ENCODE results near the gene TRPM6.

Gene TRPM6

DNA sequence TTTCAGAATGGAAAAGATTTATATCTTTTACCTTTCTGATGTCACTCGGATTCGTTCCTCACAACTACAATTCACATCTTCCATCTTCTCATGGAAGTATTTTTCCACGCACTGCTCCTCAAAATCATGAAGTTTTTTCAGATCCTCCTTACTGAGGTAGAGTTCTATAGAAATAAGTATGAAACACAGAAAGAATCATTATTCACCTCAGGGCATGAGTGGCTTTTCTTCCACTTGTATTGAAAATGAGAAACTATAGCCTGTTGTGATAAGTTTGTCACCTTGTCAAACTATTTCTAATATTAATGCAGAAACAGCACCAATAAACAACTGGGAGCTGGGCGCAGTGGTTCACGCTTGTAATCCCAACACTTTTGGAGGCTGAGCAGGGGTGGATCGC lies 116.0 kb downstream of the TRPM6 start:
- no peak for DNase-seq (ENCODE audit: low spot score)

DNA sequence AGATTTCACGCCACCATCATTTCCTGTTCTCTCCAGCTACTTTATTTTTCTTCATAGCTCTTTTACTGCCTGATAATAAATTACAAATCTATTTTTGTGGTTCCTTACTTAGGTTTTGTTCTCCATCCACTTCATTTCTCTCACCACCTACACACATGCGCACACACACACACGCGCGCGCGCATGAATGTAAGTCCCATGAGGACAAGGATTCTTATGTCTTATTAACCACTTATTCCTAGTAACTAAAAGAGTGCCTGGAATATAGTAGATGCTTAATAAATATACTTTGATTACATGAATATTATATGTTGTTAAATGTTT lies 116.5 kb downstream of the TRPM6 start:
- no peak for DNase-seq (ENCODE audit: low spot score)

GRCh38 chr9:74770508-74771261 lies 117.0 kb downstream of the TRPM6 start:
- DNase-seq (ENCODE audit: low spot score): peak; percentile 56

GRCh38 chr9:74765481-74765971 lies 122.2 kb downstream of the TRPM6 start:
- no peak for DNase-seq (ENCODE audit: low spot score)

GRCh38 chr9:74762950-74763349 lies 124.8 kb downstream of the TRPM6 start:
- DNase-seq (ENCODE audit: low spot score): no peak

DNA sequence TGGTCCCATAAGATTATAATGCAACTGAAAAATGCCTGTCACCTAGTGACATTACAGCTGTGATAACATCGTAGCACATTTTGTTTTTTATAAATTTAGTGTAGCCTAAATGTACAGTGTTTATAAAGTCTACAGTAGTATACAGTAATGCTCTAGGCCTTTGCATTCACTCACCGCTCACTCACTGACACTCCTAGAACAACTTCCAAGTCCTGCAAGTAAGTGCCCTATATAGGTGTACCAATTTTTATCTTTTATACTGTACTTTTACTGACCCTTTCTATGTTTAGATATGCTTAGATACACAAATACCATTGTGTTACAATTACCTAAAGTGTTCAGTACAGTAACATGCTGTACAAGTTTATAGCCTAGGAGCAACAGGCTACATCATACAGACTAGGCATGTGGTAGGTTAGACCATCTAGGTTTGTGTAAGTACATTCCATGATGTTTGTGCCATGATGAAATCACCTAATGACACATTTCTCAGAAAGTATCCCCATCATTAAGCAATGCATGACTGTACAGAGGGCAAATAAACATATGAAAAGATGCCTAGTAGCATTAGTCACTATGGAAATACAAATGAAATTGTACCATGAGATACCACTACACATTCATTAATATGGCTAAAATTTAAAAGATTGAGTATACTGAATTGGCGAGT lies 127.6 kb downstream of the TRPM6 start:
- DNase-seq (ENCODE audit: low spot score): no peak

DNA sequence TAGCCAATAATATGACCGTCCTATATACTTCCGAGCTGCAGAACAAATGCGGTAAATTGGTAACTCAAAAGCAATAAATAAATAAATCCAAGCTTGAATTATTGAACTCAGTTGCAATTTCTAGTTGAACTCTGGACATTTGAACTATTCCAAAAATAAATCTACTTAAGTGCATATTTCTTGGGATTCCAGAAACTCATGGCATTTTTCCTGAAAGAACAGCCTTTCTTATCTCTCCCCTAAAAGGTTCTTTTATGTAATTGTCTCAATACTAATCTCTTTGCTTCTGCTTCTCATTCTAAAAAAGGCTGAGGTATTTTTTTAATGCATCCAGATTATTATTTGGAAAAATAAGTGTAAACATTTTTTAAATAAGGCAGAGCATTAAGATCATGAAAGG lies 131.7 kb downstream of the TRPM6 start:
- no peak for DNase-seq (ENCODE audit: low spot score)

- DNase-seq (ENCODE audit: low spot score): no peak
Observed at GRCh38 chr9:74755355-74755754, 132.4 kb downstream of the TRPM6 start.

GRCh38 chr9:74753650-74754049 lies 134.1 kb downstream of the TRPM6 start:
- no peak for DNase-seq (ENCODE audit: low spot score)

DNA sequence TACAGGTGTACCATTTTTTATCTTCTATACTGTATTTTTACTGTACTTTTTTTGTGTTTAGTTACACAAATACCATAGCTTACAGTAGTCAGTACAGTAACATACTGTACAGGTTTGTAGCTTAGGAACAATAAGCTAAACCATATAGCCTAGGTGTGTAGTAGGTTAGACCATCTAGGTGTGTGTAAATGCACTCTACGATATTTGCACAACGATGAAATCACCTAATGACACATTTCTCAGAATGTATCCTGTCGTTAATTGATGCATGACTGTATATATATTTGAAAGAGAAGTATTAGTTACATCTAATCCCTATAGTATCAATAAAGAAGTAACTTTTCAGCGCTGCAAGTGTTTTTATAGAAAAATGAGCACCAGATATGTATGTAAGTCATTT lies 138.8 kb downstream of the TRPM6 start:
- DNase-seq (ENCODE audit: low spot score): no peak

DNA sequence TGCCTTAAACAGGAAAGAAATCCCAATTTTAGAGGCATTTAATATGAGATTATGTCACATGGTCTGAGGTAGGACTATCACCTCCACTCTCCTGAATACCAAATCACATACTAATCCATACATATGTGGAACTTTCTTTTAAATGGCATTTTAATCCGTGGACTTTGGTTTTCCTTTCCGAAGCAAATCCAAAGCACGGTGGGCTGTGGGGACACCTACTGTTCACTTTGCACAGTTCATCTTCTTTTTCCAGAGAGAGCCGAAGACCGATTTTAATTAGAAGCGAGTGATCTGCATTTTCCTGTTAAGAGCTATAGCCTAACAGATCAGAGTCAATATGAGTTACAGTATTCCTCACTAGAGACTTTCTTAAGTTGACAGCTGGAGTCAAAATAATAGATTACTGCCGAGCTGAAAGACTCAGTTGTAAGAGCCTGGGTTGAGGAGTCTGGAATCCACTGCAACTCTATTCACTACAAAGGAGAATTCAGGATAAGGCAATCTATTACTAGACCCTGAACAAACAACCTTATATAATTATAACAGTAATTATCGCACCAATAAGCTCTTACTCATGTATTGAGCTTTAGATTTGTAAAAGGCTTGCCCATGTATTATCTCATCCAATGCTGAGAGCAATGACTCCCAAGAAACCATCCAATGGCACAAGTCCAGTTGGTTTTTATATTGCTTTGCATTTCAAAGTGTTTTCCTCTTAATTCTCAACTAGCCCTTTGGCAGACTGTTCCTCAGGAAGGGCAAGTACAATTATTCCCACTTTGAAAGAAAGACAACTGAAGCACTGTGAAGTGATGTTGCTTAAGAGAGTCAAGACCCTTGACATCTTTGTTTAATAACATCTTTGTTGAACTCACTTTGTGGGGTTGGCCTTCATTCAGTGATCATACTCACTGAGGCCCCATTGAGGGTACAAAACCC lies 144.7 kb downstream of the TRPM6 start:
- peak; percentile 38 for DNase-seq (ENCODE audit: low spot score)

DNA sequence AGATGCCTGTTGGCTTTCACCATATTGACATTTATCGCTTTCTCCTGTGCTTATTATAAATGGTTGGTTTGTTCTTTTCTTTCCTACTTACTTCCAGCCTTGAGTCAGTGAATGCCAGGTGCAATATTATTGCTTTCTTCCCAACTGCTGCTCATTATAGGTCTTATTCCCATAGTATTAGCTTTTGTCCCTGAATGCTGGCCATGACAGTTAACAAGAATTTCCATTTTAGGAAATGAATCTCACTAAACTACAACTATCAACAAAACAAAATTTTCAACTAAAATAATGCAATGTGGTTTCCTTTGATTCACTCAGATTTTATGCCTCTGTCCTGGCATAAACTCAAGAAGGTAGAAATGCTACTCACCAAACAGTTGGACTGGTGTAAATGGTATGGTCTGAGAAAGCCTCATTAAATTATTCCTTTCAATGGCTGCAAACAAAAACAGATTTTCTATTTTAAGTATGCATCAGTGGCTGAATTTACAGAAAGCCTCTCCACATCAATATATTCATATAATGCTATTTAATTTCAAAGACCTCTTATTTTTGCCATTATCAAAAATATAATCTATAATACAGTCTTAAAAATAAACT lies 145.4 kb downstream of the TRPM6 start:
- DNase-seq (ENCODE audit: low spot score): no peak

DNA sequence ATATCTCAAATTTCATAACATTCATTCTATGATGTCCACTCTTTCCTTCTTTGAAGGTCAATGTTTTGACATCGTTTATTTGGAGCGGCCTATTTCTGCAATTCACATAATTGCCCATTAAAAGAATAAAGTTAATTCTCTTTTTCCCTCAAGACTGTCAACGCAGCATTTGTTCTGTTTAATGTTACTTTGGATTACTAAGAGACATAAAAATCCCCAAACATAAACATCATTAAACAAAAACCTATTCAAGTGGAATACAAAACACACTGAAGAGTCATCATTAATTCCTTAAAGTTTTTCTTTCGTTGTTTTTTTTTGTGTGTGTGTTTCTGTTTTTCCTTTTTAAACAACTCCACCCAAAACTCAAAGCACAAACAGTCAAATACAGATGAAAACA lies 151.1 kb downstream of the TRPM6 start:
- peak; percentile 44 for DNase-seq (ENCODE audit: low spot score)

- DNase-seq (ENCODE audit: low spot score): no peak
Observed at GRCh38 chr9:74735761-74736160, 152.0 kb downstream of the TRPM6 start.

DNA sequence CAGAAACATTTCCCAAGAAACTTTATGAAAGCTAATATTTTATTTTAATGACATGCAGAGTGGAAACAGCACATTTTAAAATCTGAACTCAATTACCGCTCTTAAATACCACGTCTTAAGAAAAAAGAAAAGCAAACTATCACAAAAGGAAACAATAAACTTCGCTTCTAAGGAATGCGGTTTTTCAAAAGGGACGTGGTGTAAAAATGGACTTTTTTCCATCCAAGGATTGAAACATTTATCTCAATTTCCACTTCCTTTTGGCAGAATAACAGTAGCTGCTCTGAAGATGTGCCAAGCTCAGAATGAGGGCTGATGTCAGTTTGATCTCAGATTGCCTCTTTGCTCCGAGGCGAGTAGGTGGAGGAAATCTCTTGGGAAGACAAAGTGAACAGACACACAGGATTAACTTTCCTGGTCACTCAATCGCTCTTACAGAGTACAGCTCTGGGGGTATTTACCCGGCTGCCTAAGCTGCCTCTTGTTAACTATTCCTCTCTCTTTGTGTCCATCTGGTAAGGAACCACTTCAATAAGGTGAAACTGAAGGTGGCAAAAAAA lies 158.5 kb downstream of the TRPM6 start:
- peak; percentile 35 for DNase-seq (ENCODE audit: low spot score)

- no peak for DNase-seq (ENCODE audit: low spot score)
Observed at GRCh38 chr9:74728176-74728575, 159.5 kb downstream of the TRPM6 start.

GRCh38 chr9:74726581-74726980 lies 161.1 kb downstream of the TRPM6 start:
- DNase-seq (ENCODE audit: low spot score): no peak

DNA sequence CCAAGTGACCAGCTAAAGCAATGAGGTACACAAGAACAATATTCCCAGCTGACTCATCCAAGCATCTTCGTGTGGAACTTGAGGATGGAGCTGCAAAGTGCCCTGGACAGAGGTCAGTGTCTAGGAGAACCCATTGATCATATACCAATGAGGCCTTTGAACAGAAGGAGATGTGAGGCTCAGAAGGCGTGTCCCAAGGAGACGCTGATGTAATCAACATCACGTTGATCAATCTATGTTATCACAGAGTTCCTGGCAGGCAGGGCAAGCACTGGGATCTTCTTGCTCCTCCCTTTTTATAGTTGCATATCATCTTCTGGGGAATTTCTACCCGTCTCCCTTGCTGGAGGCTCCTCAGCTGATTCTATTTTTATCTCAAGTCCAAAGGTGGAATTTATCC lies 163.4 kb downstream of the TRPM6 start:
- no peak for DNase-seq (ENCODE audit: low spot score)

- no peak for DNase-seq (ENCODE audit: low spot score)
Observed at GRCh38 chr9:74721696-74722660, 165.7 kb downstream of the TRPM6 start.

GRCh38 chr9:74719306-74719705 lies 168.4 kb downstream of the TRPM6 start:
- DNase-seq (ENCODE audit: low spot score): no peak

- no peak for DNase-seq (ENCODE audit: low spot score)
Observed at GRCh38 chr9:74718709-74719108, 169.0 kb downstream of the TRPM6 start.
